HepG2 (cell line): ENCODE results near the gene KANSL3. TPM values are rescaled to one million over a fixed set of nuclear protein-coding genes. Genes with fewer than 3 reads are reported as not detected.

Experiments used
- ATF1 ChIP-seq: IDR thresholded peaks from 2 replicates; pipeline ENCODE4 v1.6.1; 2016; ENCODE audit warnings: mild to moderate bottlenecking, control low read depth
- ATF7-NPFF ChIP-seq: sonication (generic); formaldehyde crosslinking; IDR thresholded peaks from 2 replicates; pipeline ENCODE4 v1.8.1; 2023; ENCODE audit warnings: mild to moderate bottlenecking, low read depth, missing genetic modification reagents, moderate library complexity
- CAMTA2 ChIP-seq: sonication (generic); formaldehyde crosslinking; IDR thresholded peaks from 2 replicates; pipeline ENCODE4 v1.4.0; 2020; ENCODE audit warnings: mild to moderate bottlenecking, missing genetic modification reagents, borderline replicate concordance
- E2F1 ChIP-seq: sonication (generic); formaldehyde crosslinking; IDR thresholded peaks from 2 replicates; pipeline ENCODE4 v1.5.0; 2020; ENCODE audit warnings: missing genetic modification reagents
- EEA1 ChIP-seq: sonication (generic); formaldehyde crosslinking; IDR thresholded peaks from 2 replicates; pipeline ENCODE4 v1.5.1; 2020; ENCODE audit warnings: mild to moderate bottlenecking, missing genetic modification reagents, borderline replicate concordance
- EHMT2 ChIP-seq: fragments of 200-600 bp; sonication (generic); IDR thresholded peaks from 2 replicates; pipeline ENCODE4 v1.7.0; 2017; ENCODE audit warnings: antibody characterized with exemption, low read depth, low read length, borderline replicate concordance
- MAFK ChIP-seq, 2 experiments: IDR thresholded peaks in 1 of 2; conservative IDR thresholded peaks in 1 of 2; 2 replicates each; pipeline ENCODE4 v1.6.1; 2011; ENCODE audit warnings: improper control_type of control experiment in 2 of 2, low read length in 2 of 2
- MYPOP ChIP-seq: sonication (generic); formaldehyde crosslinking; IDR thresholded peaks from 2 replicates; pipeline ENCODE4 v1.8.1; 2023; ENCODE audit warnings: mild to moderate bottlenecking, moderate library complexity, missing genetic modification reagents
- PBX2 ChIP-seq: IDR thresholded peaks from 2 replicates; pipeline ENCODE4 v1.6.1; 2016; ENCODE audit warnings: control low read depth
- RERE ChIP-seq: IDR thresholded peaks from 2 replicates; pipeline ENCODE4 v1.6.1; 2016; ENCODE audit warnings: low read depth, missing genetic modification reagents, missing compliant biosample characterization
- SALL1 ChIP-seq: sonication (generic); formaldehyde crosslinking; IDR thresholded peaks from 2 replicates; pipeline ENCODE4 v1.8.0; 2022; ENCODE audit warnings: mild to moderate bottlenecking, missing genetic modification reagents
- YY1 ChIP-seq: IDR thresholded peaks from 2 replicates; pipeline ENCODE4 v1.6.1; 2011; ENCODE audit warnings: low read length, low read depth, moderate library complexity, mild to moderate bottlenecking; ENCODE audit not compliant: insufficient read depth, insufficient replicate concordance
- ZBTB1 ChIP-seq: sonication (generic); formaldehyde crosslinking; IDR thresholded peaks from 2 replicates; pipeline ENCODE4 v1.4.0; 2020; ENCODE audit warnings: missing genetic modification reagents, borderline replicate concordance
- ZBTB37 ChIP-seq: sonication (generic); formaldehyde crosslinking; IDR thresholded peaks from 2 replicates; pipeline ENCODE4 v1.4.0; 2020; ENCODE audit warnings: mild to moderate bottlenecking, missing genetic modification reagents
- ZFP82 ChIP-seq: sonication (generic); formaldehyde crosslinking; IDR thresholded peaks from 2 replicates; pipeline ENCODE4 v1.5.1; 2020; ENCODE audit warnings: mild to moderate bottlenecking, missing genetic modification reagents, borderline replicate concordance
- ZNF430 ChIP-seq: sonication (generic); formaldehyde crosslinking; IDR thresholded peaks from 2 replicates; pipeline ENCODE4 v1.9.0; 2021; ENCODE audit warnings: mild to moderate bottlenecking, missing genetic modification reagents
- ZNF720 ChIP-seq: sonication (generic); formaldehyde crosslinking; IDR thresholded peaks from 2 replicates; pipeline ENCODE4 v1.4.0; 2020; ENCODE audit warnings: missing genetic modification reagents
- ZNF777 ChIP-seq: sonication (generic); formaldehyde crosslinking; IDR thresholded peaks from 2 replicates; pipeline ENCODE4 v1.4.0; 2020; ENCODE audit warnings: missing genetic modification reagents
- polyA plus RNA-seq, 8 experiments: library from polyadenylated mRNA; depleted of rRNA in 3 of 8; stranded (reverse) in 7 of 8; unstranded in 1 of 8; fragments of >200 nt; fragmentation: Illumina TruSeq in 4 of 8; extraction: Trizol in 4 of 8; gene quantifications; 2 replicates each; pipeline versions ENCODE4 v1.2.1 to v1.2.3, GENCODE V29; 2011 to 2016; ENCODE audit warnings: low read depth in 4 of 8, missing spikeins in 1 of 8, mixed read lengths in 1 of 8; ENCODE audit not compliant: insufficient read depth in 1 of 8
- total RNA-seq, 5 experiments: library from RNA; depleted of rRNA; stranded (reverse); fragments of >200 nt; fragmentation: Illumina TruSeq; extraction: Trizol; gene quantifications; 2 replicates each; pipeline ENCODE4 v1.2.3, GENCODE V29; 2016; ENCODE audit warnings: low read depth in 1 of 5

Gene KANSL3
- total and polyA plus RNA-seq, 2 of the 13 experiments (the other 11 are each of a cell fraction or from before 2014, with no cell fraction given): 20.8 to 37.3 TPM

GRCh38 chr2:96638144-96639121 lies at the start of gene KANSL3 (continued):
- no peak for TF ChIP-seq CAMTA2 (CRISPR knock-in tag)
- peak; percentile 75 for TF ChIP-seq ZNF777 (CRISPR knock-in tag)
- no peak for TF ChIP-seq ZBTB37 (CRISPR knock-in tag)
- peak; percentile 98 for TF ChIP-seq ATF7-NPFF (CRISPR knock-in tag)
- peak; percentile 87 for TF ChIP-seq RERE (CRISPR knock-in tag)
- no peak for TF ChIP-seq ATF1 (CRISPR knock-in tag)
- TF ChIP-seq ZNF720 (CRISPR knock-in tag): peak; percentile 51; the same call in 1 of the 2 replicates
- TF ChIP-seq PBX2 (CRISPR knock-in tag): no peak
- TF ChIP-seq EEA1 (CRISPR knock-in tag): peak; percentile 97
- TF ChIP-seq SALL1 (CRISPR knock-in tag): peak; percentile 99
- TF ChIP-seq MYPOP (CRISPR knock-in tag): peak; percentile 94
- no peak for TF ChIP-seq EHMT2
- TF ChIP-seq YY1: peak; percentile 93
- peak; percentile 69; the same call in 1 of the 2 replicates for TF ChIP-seq E2F1 (CRISPR knock-in tag)
- peak; percentile 87 for TF ChIP-seq ZBTB1 (CRISPR knock-in tag)
- peak; percentile 98 for TF ChIP-seq ZNF430
- TF ChIP-seq ZFP82 (CRISPR knock-in tag): peak; percentile 98
- no peak for TF ChIP-seq MAFK (conservative IDR thresholded peaks at IDR 0.05 in 1 of 2, IDR thresholded peaks at IDR 0.05 in 1 of 2; ENCODE audit: low read length in 2 of 2)
